Measurements from ENCODE around the gene RABEP1. TPM values are rescaled to one million over a fixed set of nuclear protein-coding genes. Genes with fewer than 3 reads are reported as not detected.

Gene RABEP1
- polyA plus RNA-seq, 1 experiment = 46.9 TPM

GRCh38 chr17:5325851-5326250, 43.8 kb downstream of the RABEP1 start:
- peaks cover 6% of the 10 kb centered on the region for H3K9me3 ChIP-seq (ENCODE audit: control insufficient read depth, insufficient read depth, low read length)
- no peak for TF ChIP-seq CTCF (IDR thresholded peaks at IDR 0.05; ENCODE audit: low read depth, low read length)
- ChIA-PET POLR2A (no interaction called here), CTCF (interaction anchor here (1.2 kb wide), 1 partner anchor 113 kb away, joined by 3 read pairs; no protein-coding TSS in a partner anchor)
- H3K4me3 ChIP-seq (ENCODE audit: low read depth, low read length) = no peak overlapping the region
- no peak for DNase-seq (ENCODE audit: low read depth, low spot score)
- no peaks in the 10 kb centered on the region for H3K27me3 ChIP-seq (ENCODE audit: control insufficient read depth, insufficient read depth, low read length)
- no peak overlapping the region for H3K27ac ChIP-seq (ENCODE audit: low read depth, low read length)

DNA sequence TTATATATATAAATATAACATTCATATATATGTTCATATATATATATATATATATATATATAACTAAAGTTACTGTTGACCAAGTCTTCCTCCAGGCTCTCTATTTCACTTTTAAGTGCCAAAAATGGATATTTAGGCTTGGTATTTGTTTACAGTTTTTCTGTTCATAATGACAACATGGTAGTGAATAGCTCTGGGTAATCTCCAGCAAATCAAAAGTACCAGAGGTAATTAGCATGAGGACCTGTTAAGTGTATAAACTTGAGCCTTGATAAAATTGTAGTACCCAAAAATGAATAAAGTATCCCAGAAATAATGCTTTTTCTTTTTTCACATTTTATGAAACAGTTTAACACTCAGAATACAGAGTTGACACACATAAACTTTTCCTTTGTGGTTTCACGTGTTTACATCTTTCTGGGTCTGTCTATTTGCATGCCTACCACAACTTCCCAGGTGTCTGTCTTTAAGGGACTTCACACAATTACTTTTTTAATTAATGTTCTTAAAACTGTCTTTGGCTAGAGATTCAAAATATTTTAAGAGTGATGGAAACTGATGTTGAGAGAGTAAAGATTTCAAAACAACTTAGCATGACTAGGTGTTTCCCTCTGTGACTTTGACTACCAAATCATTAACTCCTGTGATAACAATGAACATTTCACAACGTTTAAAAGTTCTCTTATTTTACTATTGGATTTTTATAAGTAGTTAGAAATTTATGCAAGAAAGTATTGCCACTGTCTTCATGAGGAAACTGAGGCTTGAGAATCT, 47.9 kb downstream of the RABEP1 start:
- DNase-seq (ENCODE audit: low read depth, low spot score) = no peak
- no peak overlapping the region for H3K27ac ChIP-seq (ENCODE audit: low read depth, low read length)

DNA sequence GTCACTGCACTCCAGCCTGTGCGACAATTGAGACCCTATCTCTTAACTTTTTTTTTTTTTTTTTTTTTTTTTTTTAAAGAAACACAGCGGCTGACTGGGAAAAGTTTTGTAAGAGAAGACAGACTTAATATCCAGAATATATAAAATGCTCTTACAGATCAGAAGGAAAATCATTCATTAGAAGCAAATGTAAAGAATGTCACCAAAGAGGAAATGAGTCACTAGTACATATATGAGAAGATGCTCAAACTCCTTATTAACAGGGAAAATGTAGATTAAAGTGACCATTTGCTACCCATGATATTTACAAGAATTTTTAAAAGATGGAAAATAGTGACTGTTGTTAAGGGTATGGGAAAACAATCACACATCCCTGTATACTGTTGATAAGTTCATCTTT, 48.9 kb downstream of the RABEP1 start:
- no peak for TF ChIP-seq CTCF (IDR thresholded peaks at IDR 0.05; ENCODE audit: low read depth, low read length)
- H3K27me3 ChIP-seq (ENCODE audit: control insufficient read depth, insufficient read depth, low read length) = no peaks in the 10 kb centered on the region
- ChIA-PET CTCF (no interaction called here), POLR2A (no interaction called here)
- no peak overlapping the region for H3K4me3 ChIP-seq (ENCODE audit: low read depth, low read length)
- H3K9me3 ChIP-seq (ENCODE audit: control insufficient read depth, insufficient read depth, low read length) = no peaks in the 10 kb centered on the region
- no peak overlapping the region for H3K27ac ChIP-seq (ENCODE audit: low read depth, low read length)
- no peak for DNase-seq (ENCODE audit: low read depth, low spot score)

More for the DNA sequence above, 47.9 kb downstream of the RABEP1 start:
- CTCF ChIA-PET = no interaction called here
- TF ChIP-seq CTCF (IDR thresholded peaks at IDR 0.05; ENCODE audit: low read depth, low read length) = no peak
- Histone ChIP-seq H3K9me3 (ENCODE audit: control insufficient read depth, insufficient read depth, low read length) (no peaks in the 10 kb centered on the region), H3K4me3 (ENCODE audit: low read depth, low read length) (no peak overlapping the region), H3K27me3 (ENCODE audit: control insufficient read depth, insufficient read depth, low read length) (no peaks in the 10 kb centered on the region)
- POLR2A ChIA-PET = no interaction called here

DNA sequence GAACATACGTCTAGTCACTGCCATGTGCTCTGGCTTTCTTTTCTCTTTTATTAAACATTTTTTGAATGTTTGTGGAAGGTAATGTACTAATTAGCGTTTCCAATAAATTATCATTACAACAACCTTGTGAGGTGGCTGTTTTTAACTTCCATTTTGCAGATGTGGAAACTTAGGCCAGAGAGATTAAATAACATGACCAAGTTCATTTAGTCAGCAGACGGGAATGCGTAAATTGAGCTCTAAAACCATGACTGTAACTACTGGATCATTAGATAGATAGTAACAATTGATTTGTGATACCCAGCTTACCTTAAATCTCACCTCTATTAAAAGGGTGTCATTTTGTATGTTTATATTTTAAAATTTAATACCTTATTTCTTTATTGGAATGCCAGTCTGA, 49.4 kb downstream of the RABEP1 start:
- DNase-seq (ENCODE audit: low read depth, low spot score) = no peak

More for the DNA sequence above, 49.4 kb downstream of the RABEP1 start:
- Histone ChIP-seq H3K27me3 (ENCODE audit: control insufficient read depth, insufficient read depth, low read length) (no peaks in the 10 kb centered on the region), H3K9me3 (ENCODE audit: control insufficient read depth, insufficient read depth, low read length) (no peaks in the 10 kb centered on the region), H3K27ac (ENCODE audit: low read depth, low read length) (no peak overlapping the region), H3K4me3 (ENCODE audit: low read depth, low read length) (no peak overlapping the region)
- ChIA-PET POLR2A (no interaction called here), CTCF (interaction anchor here (1.0 kb wide), 1 partner anchor 81 kb away, joined by 3 read pairs; no protein-coding TSS in a partner anchor)
- no peak for TF ChIP-seq CTCF (IDR thresholded peaks at IDR 0.05; ENCODE audit: low read depth, low read length)

Measured in AG04450 (cell line).